PC-9 (cell line): ENCODE results near the gene DAPK1.

Experiments
- EZH2 ChIP-seq: fragments of 200-600 bp; sonication (generic); IDR thresholded peaks from 2 replicates; pipeline ENCODE4 v1.8.0; 2017; ENCODE audit warnings: antibody characterized with exemption, low read depth
- TF ChIP-seq, protein P1 (sequence below): fragments of 200-600 bp; sonication (generic); conservative IDR thresholded peaks from 2 replicates; pipeline ENCODE4 v1.6.1; 2017; ENCODE audit warnings: mixed run types, antibody characterized with exemption, mild to moderate bottlenecking, moderate library complexity

DNA sequence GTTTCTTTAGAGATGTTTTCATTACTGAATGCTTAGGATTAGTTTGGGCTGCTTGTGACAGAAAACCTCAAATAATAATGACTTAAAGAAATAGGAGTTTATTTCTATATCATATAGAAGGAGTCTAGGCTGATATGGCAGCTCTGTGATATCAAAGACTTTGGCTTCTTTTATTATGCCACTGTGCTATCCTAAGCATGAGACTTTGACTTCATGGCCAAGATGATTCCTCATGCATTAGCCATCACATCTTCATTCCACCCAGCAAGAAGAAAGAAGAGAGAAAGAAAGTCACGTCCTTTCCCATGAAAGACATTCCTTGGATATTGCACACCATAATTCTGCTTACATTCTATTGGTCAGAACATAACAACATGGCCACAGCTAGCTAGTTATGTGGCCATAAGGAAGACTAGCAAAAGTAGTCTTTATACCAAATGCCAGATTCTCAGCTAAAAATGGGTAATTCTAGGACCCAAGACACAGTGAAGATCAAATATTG, 76.2 kb downstream of the DAPK1 start:
- TF ChIP-seq, protein P1, sequence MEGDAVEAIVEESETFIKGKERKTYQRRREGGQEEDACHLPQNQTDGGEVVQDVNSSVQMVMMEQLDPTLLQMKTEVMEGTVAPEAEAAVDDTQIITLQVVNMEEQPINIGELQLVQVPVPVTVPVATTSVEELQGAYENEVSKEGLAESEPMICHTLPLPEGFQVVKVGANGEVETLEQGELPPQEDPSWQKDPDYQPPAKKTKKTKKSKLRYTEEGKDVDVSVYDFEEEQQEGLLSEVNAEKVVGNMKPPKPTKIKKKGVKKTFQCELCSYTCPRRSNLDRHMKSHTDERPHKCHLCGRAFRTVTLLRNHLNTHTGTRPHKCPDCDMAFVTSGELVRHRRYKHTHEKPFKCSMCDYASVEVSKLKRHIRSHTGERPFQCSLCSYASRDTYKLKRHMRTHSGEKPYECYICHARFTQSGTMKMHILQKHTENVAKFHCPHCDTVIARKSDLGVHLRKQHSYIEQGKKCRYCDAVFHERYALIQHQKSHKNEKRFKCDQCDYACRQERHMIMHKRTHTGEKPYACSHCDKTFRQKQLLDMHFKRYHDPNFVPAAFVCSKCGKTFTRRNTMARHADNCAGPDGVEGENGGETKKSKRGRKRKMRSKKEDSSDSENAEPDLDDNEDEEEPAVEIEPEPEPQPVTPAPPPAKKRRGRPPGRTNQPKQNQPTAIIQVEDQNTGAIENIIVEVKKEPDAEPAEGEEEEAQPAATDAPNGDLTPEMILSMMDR: no peak
- TF ChIP-seq EZH2: no peak
